Spleen (tissue), 7 donors: Measurements from ENCODE around the gene SUPT20HL2.
"Not testable (repeated sequence)": the region's sequence is repeated elsewhere in the genome, so short reads cannot be mapped to it uniquely, and the experiment has no call there.

Experiments
- CTCF ChIP-seq, 11 experiments: fragments of 200-600 bp in 7 of 11; fragments of 450-650 bp in 4 of 11; sonication (generic) in 4 of 11; IDR thresholded peaks in 8 of 11; conservative IDR thresholded peaks in 3 of 11; 1 replicate in 7 of 11; 2 replicates in 4 of 11; pipeline versions ENCODE4 v1.4.0 to v1.8.0; 2016 to 2021; ENCODE audit warnings: antibody characterized with exemption in 11 of 11, inconsistent platforms in 4 of 11, mild to moderate bottlenecking in 1 of 11
- POLR2A ChIP-seq, 3 donors: fragments of 450-650 bp; IDR thresholded peaks; one replicate each; pipeline ENCODE4 v1.5.1; 2017; ENCODE audit warnings: antibody characterized with exemption in 3 of 3, mild to moderate bottlenecking in 1 of 3
- POLR2AphosphoS5 ChIP-seq, 3 donors: sonication (generic); formaldehyde crosslinking; IDR thresholded peaks; one replicate each; pipeline ENCODE4 v1.5.1; 2017; ENCODE audit warnings: antibody characterized with exemption in 3 of 3
- donor health status: DM: no; HTN: no; CAD: no; lungs with moderate emphysema.
- donor health status: DM: no; HTN: no; CAD: no.
- donor health status: DM: no; HTN: no; CAD: no.

DNA sequence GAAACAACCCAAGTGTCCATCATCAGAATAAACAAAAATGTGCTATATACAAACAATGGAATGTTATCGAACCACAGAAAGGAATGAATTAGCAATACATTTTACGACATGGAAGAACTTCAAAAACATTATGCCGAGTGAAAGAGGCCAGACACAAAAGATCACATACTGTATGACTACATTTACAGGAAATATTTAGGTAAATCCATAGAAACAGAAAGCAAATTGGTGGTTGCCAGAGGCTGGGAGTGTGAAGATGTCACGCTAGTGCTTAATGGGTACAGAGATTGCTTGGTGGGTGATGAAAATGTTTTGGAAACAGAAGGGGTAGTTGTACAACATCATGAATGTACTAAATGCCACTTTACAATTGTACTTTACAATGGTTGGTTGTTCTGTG lies 5.1 kb downstream of the SUPT20HL2 start:
- TF ChIP-seq CTCF (IDR thresholded peaks at IDR 0.05 in 8 of 11, conservative IDR thresholded peaks at IDR 0.05 in 3 of 11); POLR2A (IDR thresholded peaks at IDR 0.05); POLR2AphosphoS5 (IDR thresholded peaks at IDR 0.05): not testable (repeated sequence)
